ENCODE data around the gene BACH2. TPM values are rescaled to one million over a fixed set of nuclear protein-coding genes. Genes with fewer than 3 reads are reported as not detected.

The BACH2 gene
- total and polyA plus RNA-seq, 10 of the 15 experiments (the other 5 are each of a cell fraction or from before 2014, with no cell fraction given) = 0.03 to 0.28 (median 0.04) TPM; not detected in 3

GRCh38 chr6:90065173-90065572 is 231.5 kb downstream of the BACH2 start:
- ChIA-PET SMC1A (ENCODE audit: uncharacterized antibody, unreplicated experiment) (no interaction called here), CTCF (no interaction called here), POLR2A (no interaction called here), RAD21 (ENCODE audit: unreplicated experiment) (no interaction called here)
- 28% methylated on average over 2 of the region's 2 CpGs for WGBS (ENCODE audit: insufficient coverage, insufficient replicate concordance, low lambda C conversion rate, missing lambda C conversion rate)
- TF ChIP-seq CEBPB (IDR thresholded peaks at IDR 0.05; ENCODE audit: borderline replicate concordance in 1 of 2, low read depth in 2 of 2, low read length in 2 of 2) (no peak), ZBED1 (IDR thresholded peaks at IDR 0.05; ENCODE audit: borderline replicate concordance) (no peak), IKZF1 (conservative IDR thresholded peaks at IDR 0.05) (no peak), CHD1 (IDR thresholded peaks at IDR 0.05; ENCODE audit: low read depth, low read length) (no peak), HDGF (IDR thresholded peaks at IDR 0.05) (no peak), BRCA1 (IDR thresholded peaks at IDR 0.05; ENCODE audit: low read depth, low read length) (no peak), NR2C2 (IDR thresholded peaks at IDR 0.05; ENCODE audit: borderline replicate concordance, control insufficient read depth, insufficient read length, low read depth) (no peak), TAF1 (IDR thresholded peaks at IDR 0.05; ENCODE audit: borderline replicate concordance, low read depth, low read length) (no peak), KDM1A (IDR thresholded peaks at IDR 0.05; ENCODE audit: borderline replicate concordance) (no peak), SPI1 (IDR thresholded peaks at IDR 0.05; ENCODE audit: borderline replicate concordance, insufficient read depth, low read depth, low read length) (no peak), SMAD1 (IDR thresholded peaks at IDR 0.05; ENCODE audit: low read depth, partially characterized antibody) (no peak), YBX1 (IDR thresholded peaks at IDR 0.05) (no peak), YY1 (IDR thresholded peaks at IDR 0.05; ENCODE audit: low read depth, low read length) (no peak), NFXL1 (IDR thresholded peaks at IDR 0.05; ENCODE audit: borderline replicate concordance) (no peak), ZNF384 (IDR thresholded peaks at IDR 0.05; ENCODE audit: borderline replicate concordance, low read depth, low read length) (no peak), TCF3 (IDR thresholded peaks at IDR 0.05; ENCODE audit: borderline replicate concordance, insufficient read depth, low read depth, low read length) (no peak), NBN (IDR thresholded peaks at IDR 0.05) (no peak), SP1 (IDR thresholded peaks at IDR 0.05; ENCODE audit: low read depth, low read length) (no peak), ZBTB11 (CRISPR knock-in tag; IDR thresholded peaks at IDR 0.05) (no peak)
- TF ChIP-seq, protein P1, sequence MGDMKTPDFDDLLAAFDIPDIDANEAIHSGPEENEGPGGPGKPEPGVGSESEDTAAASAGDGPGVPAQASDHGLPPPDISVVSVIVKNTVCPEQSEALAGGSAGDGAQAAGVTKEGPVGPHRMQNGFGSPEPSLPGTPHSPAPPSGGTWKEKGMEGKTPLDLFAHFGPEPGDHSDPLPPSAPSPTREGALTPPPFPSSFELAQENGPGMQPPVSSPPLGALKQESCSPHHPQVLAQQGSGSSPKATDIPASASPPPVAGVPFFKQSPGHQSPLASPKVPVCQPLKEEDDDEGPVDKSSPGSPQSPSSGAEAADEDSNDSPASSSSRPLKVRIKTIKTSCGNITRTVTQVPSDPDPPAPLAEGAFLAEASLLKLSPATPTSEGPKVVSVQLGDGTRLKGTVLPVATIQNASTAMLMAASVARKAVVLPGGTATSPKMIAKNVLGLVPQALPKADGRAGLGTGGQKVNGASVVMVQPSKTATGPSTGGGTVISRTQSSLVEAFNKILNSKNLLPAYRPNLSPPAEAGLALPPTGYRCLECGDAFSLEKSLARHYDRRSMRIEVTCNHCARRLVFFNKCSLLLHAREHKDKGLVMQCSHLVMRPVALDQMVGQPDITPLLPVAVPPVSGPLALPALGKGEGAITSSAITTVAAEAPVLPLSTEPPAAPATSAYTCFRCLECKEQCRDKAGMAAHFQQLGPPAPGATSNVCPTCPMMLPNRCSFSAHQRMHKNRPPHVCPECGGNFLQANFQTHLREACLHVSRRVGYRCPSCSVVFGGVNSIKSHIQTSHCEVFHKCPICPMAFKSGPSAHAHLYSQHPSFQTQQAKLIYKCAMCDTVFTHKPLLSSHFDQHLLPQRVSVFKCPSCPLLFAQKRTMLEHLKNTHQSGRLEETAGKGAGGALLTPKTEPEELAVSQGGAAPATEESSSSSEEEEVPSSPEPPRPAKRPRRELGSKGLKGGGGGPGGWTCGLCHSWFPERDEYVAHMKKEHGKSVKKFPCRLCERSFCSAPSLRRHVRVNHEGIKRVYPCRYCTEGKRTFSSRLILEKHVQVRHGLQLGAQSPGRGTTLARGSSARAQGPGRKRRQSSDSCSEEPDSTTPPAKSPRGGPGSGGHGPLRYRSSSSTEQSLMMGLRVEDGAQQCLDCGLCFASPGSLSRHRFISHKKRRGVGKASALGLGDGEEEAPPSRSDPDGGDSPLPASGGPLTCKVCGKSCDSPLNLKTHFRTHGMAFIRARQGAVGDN (IDR thresholded peaks at IDR 0.05) = no peak
- in situ Hi-C loops (cut with MboI) = no loop called here
- Histone ChIP-seq H2AFZ (ENCODE audit: control insufficient read depth, low read depth, low read length) (no peak overlapping the region), H3K36me3 (ENCODE audit: control insufficient read depth in 2 of 2, insufficient read depth in 2 of 2, low read length in 1 of 2) (no peaks in the 10 kb centered on the region), H4K20me1 (ENCODE audit: control insufficient read depth, insufficient read depth) (no peaks in the 10 kb centered on the region), H3K27ac (ENCODE audit: control insufficient read depth, insufficient read depth) (no peak overlapping the region), H3K9ac (ENCODE audit: control insufficient read depth, insufficient read depth, low read length) (no peak overlapping the region), H3K4me1 (ENCODE audit: control insufficient read depth, insufficient read depth, low read length) (no peaks in the 10 kb centered on the region), H3K9me3 (replicated peaks; ENCODE audit: control insufficient read depth, insufficient read depth, low read length) (no peaks in the 10 kb centered on the region), H3K79me2 (ENCODE audit: control insufficient read depth, insufficient read depth, low read length) (no peaks in the 10 kb centered on the region), H3K4me3 (no peak overlapping the region), H3K27me3 (replicated peaks in 1 of 2; ENCODE audit: control insufficient read depth in 2 of 2, insufficient read depth in 2 of 2, low read length in 1 of 2) (peaks cover 0 to 2% of the 10 kb centered on the region in 2 experiments; a peak in 1 of 4 replicates), H3K4me2 (ENCODE audit: control insufficient read depth, insufficient read depth) (no peak overlapping the region)
- FAIRE-seq (no peak), DNase-seq (ENCODE audit: low read depth, low spot score) (no peak), ATAC-seq (no peak)
- intact Hi-C loops (cut with micrococcal nuclease; ENCODE audit: unreplicated experiment) = no loop called here
- no TSS peak for BruUV-seq (replicated peaks)
